Measurements from ENCODE around the gene NKTR. TPM values are rescaled to one million over a fixed set of nuclear protein-coding genes. Genes with fewer than 3 reads are reported as not detected.

Gene NKTR
- total RNA-seq, 1 donor: 80.3 TPM

DNA sequence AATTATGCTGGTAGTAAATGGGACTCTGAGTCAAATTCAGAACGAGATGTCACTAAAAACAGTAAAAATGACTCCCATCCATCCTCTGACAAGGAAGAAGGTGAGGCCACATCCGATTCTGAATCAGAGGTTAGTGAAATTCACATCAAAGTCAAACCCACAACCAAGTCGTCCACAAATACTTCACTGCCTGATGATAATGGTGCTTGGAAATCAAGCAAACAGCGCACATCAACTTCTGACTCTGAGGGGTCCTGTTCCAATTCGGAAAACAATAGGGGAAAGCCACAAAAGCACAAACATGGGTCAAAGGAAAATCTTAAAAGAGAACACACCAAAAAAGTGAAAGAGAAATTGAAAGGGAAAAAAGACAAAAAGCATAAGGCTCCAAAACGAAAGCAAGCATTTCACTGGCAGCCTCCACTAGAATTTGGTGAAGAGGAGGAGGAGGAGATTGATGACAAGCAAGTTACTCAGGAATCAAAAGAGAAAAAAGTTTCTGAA lies 37.9 kb downstream of the NKTR start:
- H3K27ac ChIP-seq (ENCODE audit: low read depth, low read length): peak overlapping the region; percentile 9
- H3K27me3 ChIP-seq (ENCODE audit: insufficient read depth, low read length): no peaks in the 10 kb centered on the region
- peaks cover 40% of the 10 kb centered on the region for H3K79me2 ChIP-seq (ENCODE audit: insufficient read depth, low read length)
- H3K4me3 ChIP-seq (ENCODE audit: insufficient read depth, low read length): no peak overlapping the region
- H3K36me3 ChIP-seq (ENCODE audit: insufficient read depth, low read length): peaks cover 95% of the 10 kb centered on the region
- H4K20me1 ChIP-seq (ENCODE audit: insufficient read depth, low read length): peaks cover 16% of the 10 kb centered on the region
- TF ChIP-seq, protein P1, sequence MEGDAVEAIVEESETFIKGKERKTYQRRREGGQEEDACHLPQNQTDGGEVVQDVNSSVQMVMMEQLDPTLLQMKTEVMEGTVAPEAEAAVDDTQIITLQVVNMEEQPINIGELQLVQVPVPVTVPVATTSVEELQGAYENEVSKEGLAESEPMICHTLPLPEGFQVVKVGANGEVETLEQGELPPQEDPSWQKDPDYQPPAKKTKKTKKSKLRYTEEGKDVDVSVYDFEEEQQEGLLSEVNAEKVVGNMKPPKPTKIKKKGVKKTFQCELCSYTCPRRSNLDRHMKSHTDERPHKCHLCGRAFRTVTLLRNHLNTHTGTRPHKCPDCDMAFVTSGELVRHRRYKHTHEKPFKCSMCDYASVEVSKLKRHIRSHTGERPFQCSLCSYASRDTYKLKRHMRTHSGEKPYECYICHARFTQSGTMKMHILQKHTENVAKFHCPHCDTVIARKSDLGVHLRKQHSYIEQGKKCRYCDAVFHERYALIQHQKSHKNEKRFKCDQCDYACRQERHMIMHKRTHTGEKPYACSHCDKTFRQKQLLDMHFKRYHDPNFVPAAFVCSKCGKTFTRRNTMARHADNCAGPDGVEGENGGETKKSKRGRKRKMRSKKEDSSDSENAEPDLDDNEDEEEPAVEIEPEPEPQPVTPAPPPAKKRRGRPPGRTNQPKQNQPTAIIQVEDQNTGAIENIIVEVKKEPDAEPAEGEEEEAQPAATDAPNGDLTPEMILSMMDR (IDR thresholded peaks at IDR 0.05; ENCODE audit: extremely low read depth, low read depth, low read length): no peak
- DNase-seq (ENCODE audit: insufficient read length, low spot score, missing footprints): peak; percentile 17
- H3K9me3 ChIP-seq (ENCODE audit: low read depth, low read length): no peaks in the 10 kb centered on the region
- H3K4me2 ChIP-seq (ENCODE audit: insufficient read depth, low read length): peak overlapping the region; percentile 54
- H3K4me1 ChIP-seq (ENCODE audit: insufficient read depth, low read length): no peaks in the 10 kb centered on the region
- H2AFZ ChIP-seq (ENCODE audit: low read length): no peak overlapping the region

DNA sequence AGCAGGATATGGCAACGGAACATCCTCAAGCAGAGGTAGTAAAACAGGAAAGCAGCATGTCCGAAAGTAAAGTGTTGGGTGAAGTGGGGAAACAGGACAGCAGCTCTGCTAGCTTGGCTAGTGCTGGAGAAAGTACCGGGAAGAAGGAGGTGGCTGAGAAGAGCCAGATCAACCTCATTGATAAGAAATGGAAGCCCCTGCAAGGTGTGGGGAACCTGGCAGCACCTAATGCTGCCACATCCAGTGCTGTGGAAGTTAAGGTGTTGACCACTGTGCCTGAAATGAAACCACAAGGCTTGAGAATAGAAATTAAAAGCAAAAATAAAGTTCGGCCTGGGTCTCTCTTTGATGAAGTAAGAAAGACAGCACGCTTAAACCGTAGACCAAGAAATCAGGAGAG lies 38.7 kb downstream of the NKTR start:
- H3K9me3 ChIP-seq (ENCODE audit: low read depth, low read length): no peaks in the 10 kb centered on the region
- peak overlapping the region; percentile 9 for H3K27ac ChIP-seq (ENCODE audit: low read depth, low read length)
- peaks cover 45% of the 10 kb centered on the region for H3K79me2 ChIP-seq (ENCODE audit: insufficient read depth, low read length)
- H3K4me1 ChIP-seq (ENCODE audit: insufficient read depth, low read length): no peaks in the 10 kb centered on the region
- no peak for DNase-seq (ENCODE audit: insufficient read length, low spot score, missing footprints)
- no peaks in the 10 kb centered on the region for H3K27me3 ChIP-seq (ENCODE audit: insufficient read depth, low read length)
- TF ChIP-seq, protein P1 (IDR thresholded peaks at IDR 0.05; ENCODE audit: extremely low read depth, low read depth, low read length): no peak
- peaks cover 95% of the 10 kb centered on the region for H3K36me3 ChIP-seq (ENCODE audit: insufficient read depth, low read length)
- H3K4me3 ChIP-seq (ENCODE audit: insufficient read depth, low read length): no peak overlapping the region
- H3K4me2 ChIP-seq (ENCODE audit: insufficient read depth, low read length): no peak overlapping the region
- H4K20me1 ChIP-seq (ENCODE audit: insufficient read depth, low read length): peaks cover 19% of the 10 kb centered on the region
- H2AFZ ChIP-seq (ENCODE audit: low read length): no peak overlapping the region

DNA sequence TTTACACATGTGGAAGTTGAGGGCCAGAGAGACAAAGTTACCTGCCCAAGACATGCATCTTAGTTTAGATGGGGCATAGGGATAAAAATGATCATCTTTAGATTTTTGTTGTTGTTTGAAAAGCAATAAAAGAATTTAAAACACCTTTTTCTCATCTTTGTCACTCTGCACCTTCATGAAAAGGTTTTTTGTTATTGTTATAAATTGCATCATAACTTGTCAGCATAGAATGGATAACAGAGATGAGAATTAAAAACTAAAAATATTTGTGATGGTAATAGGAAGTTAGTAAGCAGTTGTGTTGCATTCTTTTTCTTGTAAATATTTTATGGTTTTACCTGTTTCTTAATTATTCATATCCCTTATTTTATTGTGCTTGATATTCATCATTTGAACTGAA lies 39.6 kb downstream of the NKTR start:
- peaks cover 19% of the 10 kb centered on the region for H4K20me1 ChIP-seq (ENCODE audit: insufficient read depth, low read length)
- H3K4me3 ChIP-seq (ENCODE audit: insufficient read depth, low read length): no peak overlapping the region
- H3K79me2 ChIP-seq (ENCODE audit: insufficient read depth, low read length): peaks cover 53% of the 10 kb centered on the region

DNA sequence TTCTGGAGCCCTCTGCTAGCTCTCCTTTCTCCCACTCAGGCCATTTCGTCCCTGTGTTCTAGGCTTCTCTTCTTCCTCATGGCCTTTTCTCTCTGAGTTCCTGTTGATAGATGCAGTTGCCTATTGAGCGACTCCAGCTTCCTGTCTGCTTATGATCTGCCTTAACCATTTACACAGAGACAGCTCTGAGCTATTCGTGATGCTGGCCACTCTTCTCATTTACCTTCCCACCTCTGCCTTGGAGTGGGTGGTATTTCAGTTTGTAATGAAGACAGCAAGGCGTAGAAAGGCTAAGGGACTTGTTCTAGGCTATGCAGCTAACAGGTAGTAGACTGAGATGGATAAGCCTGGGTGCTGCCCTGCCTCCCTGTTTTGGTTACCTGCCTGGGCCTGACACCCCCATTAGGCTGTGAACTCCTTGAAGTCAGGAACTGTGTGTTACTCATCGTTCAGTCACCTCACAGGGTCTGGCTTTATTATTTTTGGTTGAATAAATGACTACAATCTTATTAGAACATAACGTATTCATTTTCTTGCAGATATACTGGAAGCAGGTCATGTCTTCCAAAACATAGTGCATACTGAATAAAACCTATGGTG lies 40.4 kb downstream of the NKTR start:
- TF ChIP-seq, protein P1 (IDR thresholded peaks at IDR 0.05; ENCODE audit: extremely low read depth, low read depth, low read length): no peak
- peaks cover 18% of the 10 kb centered on the region for H4K20me1 ChIP-seq (ENCODE audit: insufficient read depth, low read length)
- H2AFZ ChIP-seq (ENCODE audit: low read length): no peak overlapping the region
- H3K4me1 ChIP-seq (ENCODE audit: insufficient read depth, low read length): no peaks in the 10 kb centered on the region
- no peaks in the 10 kb centered on the region for H3K27me3 ChIP-seq (ENCODE audit: insufficient read depth, low read length)
- peaks cover 53% of the 10 kb centered on the region for H3K79me2 ChIP-seq (ENCODE audit: insufficient read depth, low read length)
- DNase-seq (ENCODE audit: insufficient read length, low spot score, missing footprints): no peak
- H3K4me2 ChIP-seq (ENCODE audit: insufficient read depth, low read length): no peak overlapping the region
- peaks cover 95% of the 10 kb centered on the region for H3K36me3 ChIP-seq (ENCODE audit: insufficient read depth, low read length)
- no peak overlapping the region for H3K27ac ChIP-seq (ENCODE audit: low read depth, low read length)
- no peaks in the 10 kb centered on the region for H3K9me3 ChIP-seq (ENCODE audit: low read depth, low read length)
- no peak overlapping the region for H3K4me3 ChIP-seq (ENCODE audit: insufficient read depth, low read length)

More for the DNA sequence above, 39.6 kb downstream of the NKTR start:
- TF ChIP-seq, protein P1 (IDR thresholded peaks at IDR 0.05; ENCODE audit: extremely low read depth, low read depth, low read length): no peak
- Histone ChIP-seq H3K9me3 (ENCODE audit: low read depth, low read length) (no peaks in the 10 kb centered on the region), H3K4me1 (ENCODE audit: insufficient read depth, low read length) (no peaks in the 10 kb centered on the region), H2AFZ (ENCODE audit: low read length) (no peak overlapping the region), H3K4me2 (ENCODE audit: insufficient read depth, low read length) (no peak overlapping the region), H3K27ac (ENCODE audit: low read depth, low read length) (no peak overlapping the region), H3K27me3 (ENCODE audit: insufficient read depth, low read length) (no peaks in the 10 kb centered on the region), H3K36me3 (ENCODE audit: insufficient read depth, low read length) (peaks cover 95% of the 10 kb centered on the region)
- DNase-seq (ENCODE audit: insufficient read length, low spot score, missing footprints): no peak
